ENCODE results near the gene SELENOH.

Gene SELENOH

DNA sequence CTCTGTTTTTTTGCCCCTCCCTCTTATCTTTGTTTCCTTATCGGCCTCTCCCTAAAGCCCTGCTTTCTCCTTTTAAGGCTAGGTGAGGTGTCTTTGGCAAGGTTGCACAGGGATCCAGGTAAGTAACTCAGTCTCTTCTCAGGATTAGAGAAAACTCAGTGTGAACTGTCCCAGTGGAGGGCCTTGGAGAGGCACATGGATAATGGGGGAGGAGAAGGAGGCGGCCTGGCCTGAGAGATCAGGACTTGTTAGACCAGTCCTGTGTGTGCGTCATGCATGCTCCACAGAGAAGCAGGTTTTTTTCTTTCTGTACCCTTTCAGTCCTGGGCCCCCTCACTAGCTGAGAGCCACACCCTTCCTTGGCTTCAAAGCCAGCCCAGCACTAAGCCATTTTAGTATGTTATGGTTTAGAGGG lies 40.2 kb downstream of the SELENOH start:
- no peak for DNase-seq (ENCODE audit: low read depth)

DNA sequence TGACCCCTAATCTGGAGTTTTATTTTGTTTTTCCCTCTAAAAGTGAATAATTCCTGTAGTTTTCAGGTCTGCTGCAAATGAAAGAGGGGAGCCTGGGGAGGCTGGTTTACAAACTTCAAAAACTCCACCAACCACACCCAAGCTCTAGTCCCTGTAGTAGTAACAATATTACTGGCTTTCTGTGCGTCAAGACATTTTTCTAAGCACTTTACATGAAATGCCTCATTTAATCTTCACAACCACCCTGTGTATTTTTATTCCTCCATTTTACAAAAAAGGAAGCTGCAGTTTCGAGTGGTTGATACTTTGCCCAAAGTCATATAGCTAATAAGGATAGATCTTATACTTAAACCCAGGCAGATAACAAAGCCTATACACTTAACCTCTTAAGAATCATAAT lies 43.8 kb downstream of the SELENOH start:
- no peak for DNase-seq (ENCODE audit: low read depth)

DNA sequence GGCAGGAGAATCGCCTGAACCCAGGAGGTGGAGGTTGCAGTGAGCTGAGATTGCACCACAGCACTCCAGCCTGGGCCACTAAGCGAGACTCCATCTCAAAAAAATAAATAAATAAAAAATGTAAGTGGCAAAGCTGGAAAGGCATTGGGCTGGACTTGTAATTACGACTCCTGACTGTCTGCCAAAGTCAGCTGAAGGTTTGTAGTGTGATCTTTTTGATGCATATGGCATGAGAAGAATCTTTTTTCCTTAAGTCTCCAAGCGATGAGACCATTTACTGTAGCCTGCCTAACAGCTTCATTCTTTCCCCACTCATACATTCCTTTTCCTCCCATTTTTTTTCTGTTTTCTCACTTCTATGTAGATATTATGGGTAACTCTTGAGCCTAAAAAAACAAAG lies 45.1 kb downstream of the SELENOH start:
- DNase-seq (ENCODE audit: low read depth): no peak

DNA sequence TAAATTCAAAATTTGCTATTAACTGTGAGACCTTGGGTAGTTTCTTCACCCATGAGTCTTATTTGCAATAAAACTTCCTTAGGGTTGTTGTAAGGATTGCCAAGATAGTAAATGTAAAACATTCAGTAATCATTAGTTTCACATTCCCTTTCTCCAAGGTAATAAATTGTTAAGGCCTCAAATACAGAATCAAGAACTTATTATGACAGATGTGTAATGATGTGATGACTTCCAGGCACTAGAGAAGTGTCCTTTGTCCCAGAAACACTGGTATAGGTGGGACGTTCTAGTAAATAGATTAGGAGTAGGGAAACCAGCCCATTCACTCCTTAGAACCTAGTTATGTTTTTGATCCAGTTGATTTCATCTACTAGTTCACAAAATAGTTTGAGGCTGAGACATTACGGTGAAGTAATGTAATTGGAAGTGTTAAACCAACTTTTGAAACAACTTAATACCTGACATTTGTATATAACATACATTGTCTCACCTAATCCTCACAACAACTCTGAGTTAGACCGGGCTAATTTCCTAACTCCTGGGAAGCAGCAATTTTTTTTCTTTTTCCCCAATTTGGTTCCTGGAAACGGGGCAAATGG lies 45.8 kb downstream of the SELENOH start:
- DNase-seq (ENCODE audit: low read depth): no peak

DNA sequence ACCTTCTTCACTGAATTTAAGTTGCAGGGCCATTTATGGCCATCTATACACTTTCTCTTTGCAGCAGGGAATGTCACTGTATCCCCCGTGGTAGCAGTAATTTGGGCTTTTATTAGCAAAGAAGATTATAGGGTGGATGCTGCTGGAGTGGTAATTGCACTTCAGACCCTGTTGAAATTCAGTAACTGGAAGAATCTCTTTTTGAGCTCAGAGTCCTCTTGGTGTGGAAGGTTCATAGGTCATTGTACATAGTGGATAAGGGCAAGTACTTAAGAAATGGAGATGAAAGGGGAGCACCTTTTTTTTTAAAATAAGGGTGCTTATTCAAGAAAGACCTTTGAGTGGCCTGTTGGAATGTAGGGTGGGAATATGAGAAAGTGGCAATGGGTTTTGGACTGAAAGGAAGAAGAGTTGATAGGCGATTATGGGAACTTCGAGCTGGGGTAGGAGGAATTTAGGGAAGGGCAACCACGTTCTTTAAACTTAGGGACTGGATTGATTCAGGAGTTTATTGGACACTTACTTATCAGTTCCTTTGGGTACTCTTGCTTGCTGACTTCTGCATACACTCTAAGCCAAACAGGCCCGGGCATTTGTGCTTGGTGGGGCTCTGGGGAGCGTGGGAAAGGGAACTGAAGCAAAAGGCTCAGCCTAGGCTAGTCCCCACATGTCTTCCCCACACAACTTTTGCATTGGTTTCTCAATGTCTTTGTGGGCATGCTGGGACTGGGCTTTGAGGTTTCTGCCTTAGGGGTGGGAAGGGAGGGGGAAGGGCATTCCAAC lies 46.8 kb downstream of the SELENOH start:
- no peak for DNase-seq (ENCODE audit: low read depth)

DNA sequence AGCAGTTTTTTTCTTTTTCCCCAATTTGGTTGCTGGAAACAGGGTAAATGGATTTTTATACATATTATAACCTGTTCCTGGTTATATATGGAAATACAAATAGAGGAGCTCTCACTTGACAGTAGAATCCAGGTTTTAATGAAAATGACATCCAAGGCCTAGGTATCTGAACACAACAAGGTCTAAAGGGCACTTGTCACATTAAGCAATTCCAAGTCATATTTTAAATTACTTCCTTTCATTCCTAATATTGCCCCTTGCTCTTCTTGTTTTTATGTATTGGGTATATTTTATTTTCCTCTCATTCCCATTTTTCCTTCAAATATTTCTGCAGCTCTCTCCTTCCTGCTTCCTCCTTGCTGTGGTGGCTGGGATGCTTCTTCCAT lies 47.4 kb downstream of the SELENOH start:
- DNase-seq (ENCODE audit: low read depth): no peak

DNA sequence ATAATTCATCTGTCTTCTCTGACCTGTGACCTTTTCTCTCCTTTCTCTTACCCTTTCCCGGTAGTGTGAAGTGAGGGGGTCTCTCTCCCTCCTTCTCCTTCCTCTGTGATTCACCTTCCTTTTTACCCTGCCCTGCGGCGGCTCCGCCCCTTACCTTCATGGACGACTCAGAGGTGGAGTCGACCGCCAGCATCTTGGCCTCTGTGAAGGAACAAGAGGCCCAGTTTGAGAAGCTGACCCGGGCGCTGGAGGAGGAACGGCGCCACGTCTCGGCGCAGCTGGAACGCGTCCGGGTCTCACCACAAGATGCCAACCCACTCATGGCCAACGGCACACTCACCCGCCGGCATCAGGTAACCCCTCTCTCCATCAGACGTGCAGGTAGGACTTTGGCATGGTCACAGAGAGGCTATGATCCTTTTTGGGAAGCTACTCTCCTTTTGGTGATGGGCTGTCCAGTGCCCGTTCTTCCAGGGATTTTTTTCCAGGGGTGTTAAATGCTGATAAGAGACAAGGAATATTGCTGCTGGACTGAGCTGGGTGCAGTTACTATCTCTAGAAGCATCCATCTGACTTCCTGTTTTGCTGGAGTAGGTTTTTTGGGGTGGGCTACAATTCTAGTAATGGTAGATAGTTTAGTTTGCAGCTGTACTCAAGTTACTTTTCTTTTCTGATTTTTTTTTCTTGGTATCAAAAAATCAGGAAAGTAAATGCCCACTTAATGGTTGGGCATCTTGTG lies 50.2 kb downstream of the SELENOH start:
- DNase-seq (ENCODE audit: low read depth): no peak

DNA sequence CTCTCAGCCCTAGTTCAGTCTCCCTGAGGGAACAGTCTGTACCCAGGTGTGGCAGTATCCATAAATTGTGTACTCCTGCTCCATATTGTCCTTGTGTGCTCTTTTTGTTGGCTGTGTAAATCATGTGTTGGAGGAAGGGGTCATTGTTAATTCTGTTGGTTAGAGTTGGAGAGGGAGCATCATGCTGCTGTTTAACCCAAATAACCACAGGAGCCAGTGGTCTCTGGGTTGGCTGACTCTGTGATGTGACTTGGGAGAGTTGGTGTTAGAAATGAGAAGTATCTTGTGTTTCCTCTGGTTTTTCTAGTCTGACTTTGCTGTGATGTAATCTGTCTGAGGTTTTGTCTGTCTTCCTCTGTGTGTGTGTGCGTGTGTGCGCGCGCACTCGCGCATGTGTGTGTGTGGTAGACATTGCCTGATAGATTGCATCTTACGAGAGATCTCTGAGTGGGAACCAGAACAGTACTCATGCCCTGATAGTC lies 50.8 kb downstream of the SELENOH start:
- DNase-seq (ENCODE audit: low read depth): no peak

DNA sequence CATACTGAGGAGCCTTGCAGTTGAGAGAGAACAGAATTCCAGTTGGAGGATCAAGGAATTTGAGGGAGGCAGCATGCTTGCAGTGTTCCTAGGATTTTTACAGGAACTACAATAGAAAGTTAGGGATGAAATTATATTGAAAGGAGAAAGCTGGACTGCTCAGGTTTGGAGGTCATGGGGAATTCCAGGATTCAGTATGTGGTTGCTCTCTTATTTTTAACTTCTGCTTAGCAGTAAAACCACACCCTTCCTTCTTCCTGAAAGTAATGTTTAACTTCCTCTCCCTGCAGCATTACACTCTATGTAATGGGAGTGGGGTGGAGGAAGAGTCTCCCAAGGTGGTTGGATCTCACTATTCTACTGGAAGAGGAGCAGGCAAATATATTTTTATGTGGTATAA lies 51.6 kb downstream of the SELENOH start:
- DNase-seq (ENCODE audit: low read depth): no peak

All from fibroblast of gingiva (primary cell).